Measurements from ENCODE around the gene S1PR3.

GRCh38 chr9:88994469-88995199 lies 3.4 kb downstream of the S1PR3 start:
- TF ChIP-seq CTCF (IDR thresholded peaks at IDR 0.05) (no peak), POLR2A (IDR thresholded peaks at IDR 0.05) (no peak), EP300 (IDR thresholded peaks at IDR 0.05) (no peak)

Measured in ovary (tissue), 3 donors.